ENCODE results near the gene ATP4B. TPM values are rescaled to one million over a fixed set of nuclear protein-coding genes. Genes with fewer than 3 reads are reported as not detected.

ATP4B gene
- total and polyA plus RNA-seq, 2 of the 8 experiments (the other 6 are each of a cell fraction or from before 2014, with no cell fraction given): 0.05 TPM; not detected in 1

DNA sequence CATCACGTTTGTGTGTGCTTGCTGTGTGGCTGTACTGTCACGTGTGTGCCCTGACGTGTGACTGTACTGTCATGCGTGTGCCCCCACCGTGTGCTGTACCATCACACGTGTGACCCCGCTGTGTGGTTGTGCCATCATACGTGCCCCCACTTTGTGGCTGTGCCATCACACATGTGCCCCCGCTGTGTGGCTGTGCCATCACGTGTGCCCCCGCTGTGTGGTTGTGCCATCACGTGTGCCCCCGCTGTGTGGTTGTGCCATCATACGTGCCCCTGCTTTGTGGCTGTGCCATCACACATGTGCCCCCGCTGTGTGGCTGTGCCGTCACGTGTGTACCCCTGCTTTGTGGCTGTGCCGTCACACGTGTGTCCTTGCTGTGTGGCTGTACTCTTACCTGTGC, 47.7 kb downstream of the ATP4B start (continued):
- TF ChIP-seq USF2 (IDR thresholded peaks at IDR 0.05; ENCODE audit: low read length) (no peak), MAFK (IDR thresholded peaks at IDR 0.05; ENCODE audit: low read depth, low read length) (no peak), SUZ12 (IDR thresholded peaks at IDR 0.05; ENCODE audit: low read length) (no peak), TEAD4 (IDR thresholded peaks at IDR 0.05; ENCODE audit: low read depth, low read length) (no peak), RXRA (IDR thresholded peaks at IDR 0.05; ENCODE audit: insufficient read depth, low read depth, low read length) (no peak), TAF1 (IDR thresholded peaks at IDR 0.05; ENCODE audit: low read depth, low read length) (no peak)

Measured in H1 (cell line).